ENCODE measurements around the gene ACOT7. TPM values are rescaled to one million over a fixed set of nuclear protein-coding genes. Genes with fewer than 3 reads are reported as not detected.

The ACOT7 gene
- total RNA-seq, 1 donor from 2014 or later = 40.0 TPM

DNA sequence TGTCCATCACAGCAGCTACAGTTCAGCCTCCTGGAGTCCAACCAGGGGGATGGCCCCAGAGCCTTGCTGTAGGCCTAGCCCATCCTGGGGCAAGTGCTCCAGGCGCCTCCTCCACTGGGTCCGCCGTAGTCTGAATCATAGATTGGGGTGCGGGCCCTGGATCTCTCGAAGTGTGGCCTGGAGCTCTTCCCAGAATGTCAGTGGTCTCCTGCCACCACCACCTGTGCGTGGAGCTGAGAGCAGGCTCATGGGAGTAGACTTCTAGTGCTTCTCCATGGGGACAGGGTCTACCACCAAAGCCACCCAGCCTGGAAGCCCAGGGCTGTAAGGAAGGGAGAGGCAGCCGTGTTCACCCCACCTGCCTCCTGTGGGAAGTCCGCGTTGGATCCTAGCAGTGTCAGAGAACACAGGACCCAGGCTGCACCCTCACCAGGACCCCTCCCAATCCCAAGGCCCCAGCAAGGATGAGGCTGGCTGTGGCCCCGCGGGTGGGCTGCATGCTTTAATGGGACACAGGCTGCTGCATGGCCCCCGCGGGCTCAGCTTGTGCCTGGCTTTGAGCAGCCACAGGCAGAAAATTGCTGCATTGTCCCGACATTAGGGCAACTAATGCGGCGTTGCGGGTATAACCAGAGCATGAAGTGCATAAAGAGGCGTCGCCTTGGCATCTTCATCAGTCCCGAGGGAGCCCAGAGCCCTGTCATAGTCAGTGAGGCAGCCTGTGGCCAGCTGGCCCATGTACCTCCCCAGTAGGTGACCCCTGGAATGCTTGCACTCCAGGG, 150.3 kb downstream of the ACOT7 start:
- H3K27me3 Mint-ChIP-seq = peaks cover 81% of the 10 kb centered on the region
- TF ChIP-seq CTCF (conservative IDR thresholded peaks at IDR 0.05) = no peak
- H3K27ac Mint-ChIP-seq = no peak overlapping the region
- no peaks in the 10 kb centered on the region for H3K36me3 Mint-ChIP-seq
- H3K9me3 Mint-ChIP-seq = no peaks in the 10 kb centered on the region
- DNase-seq (ENCODE audit: extremely low spot score, unreplicated experiment) = no peak
- no peak overlapping the region for H3K4me3 Mint-ChIP-seq
- peaks cover 14% of the 10 kb centered on the region for H3K4me1 Mint-ChIP-seq (ENCODE audit: unreplicated experiment)

DNA sequence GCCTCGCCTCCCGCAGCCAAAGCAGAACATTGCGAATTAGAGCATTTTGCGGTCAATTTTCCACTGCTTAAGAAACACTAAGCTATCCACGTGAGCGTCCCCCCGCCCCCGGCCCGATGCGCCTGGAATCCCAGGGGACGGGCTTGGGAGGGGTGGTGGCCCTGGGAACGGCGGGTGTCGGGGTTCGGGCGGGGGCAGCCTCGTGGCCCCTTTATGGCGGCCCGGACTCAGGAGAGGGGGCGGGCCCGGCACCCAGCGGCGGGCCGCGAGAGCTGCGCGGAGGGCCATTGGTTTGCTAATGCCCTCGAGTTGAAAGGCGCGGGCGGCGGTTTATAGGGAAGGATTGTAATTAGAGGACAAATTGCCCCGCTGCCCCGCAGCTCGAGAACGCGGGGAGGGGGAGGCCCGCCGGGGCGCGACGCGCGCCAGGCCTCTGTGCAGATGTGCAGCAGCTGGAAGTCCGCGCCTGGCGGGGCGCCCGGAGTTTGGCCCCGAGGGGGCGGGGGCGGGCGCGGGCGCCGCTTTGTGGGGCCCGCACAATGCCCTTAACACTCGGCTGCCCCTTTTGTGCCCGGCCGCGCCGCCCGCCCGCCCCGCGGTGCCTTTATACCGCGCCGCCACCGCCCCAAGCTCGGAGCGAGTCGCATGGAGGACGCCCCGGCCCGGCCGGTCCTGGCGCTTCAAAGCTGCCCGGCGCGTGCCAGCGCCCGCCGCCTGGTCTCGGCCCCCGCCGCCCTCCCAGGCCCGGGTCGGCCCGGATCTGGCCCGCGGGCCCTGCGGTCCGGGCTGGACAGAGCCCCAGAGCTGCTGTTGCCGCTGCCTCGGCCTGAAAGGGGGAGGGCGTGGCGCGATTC, 151.5 kb downstream of the ACOT7 start:
- H3K4me1 Mint-ChIP-seq (ENCODE audit: unreplicated experiment) = peaks cover 14% of the 10 kb centered on the region
- peaks cover 77% of the 10 kb centered on the region for H3K27me3 Mint-ChIP-seq
- H3K9me3 Mint-ChIP-seq = no peaks in the 10 kb centered on the region
- H3K4me3 Mint-ChIP-seq = peak overlapping the region; percentile 78
- H3K36me3 Mint-ChIP-seq = no peaks in the 10 kb centered on the region
- DNase-seq (ENCODE audit: extremely low spot score, unreplicated experiment) = no peak
- TF ChIP-seq CTCF (conservative IDR thresholded peaks at IDR 0.05) = no peak
- no peak overlapping the region for H3K27ac Mint-ChIP-seq

- TF ChIP-seq CTCF (conservative IDR thresholded peaks at IDR 0.05) = no peak
- no peak for DNase-seq (ENCODE audit: extremely low spot score, unreplicated experiment)
- peaks cover 7% of the 10 kb centered on the region for H3K4me1 Mint-ChIP-seq (ENCODE audit: unreplicated experiment)
- peaks cover 69% of the 10 kb centered on the region for H3K27me3 Mint-ChIP-seq
- H3K4me3 Mint-ChIP-seq = peak overlapping the region; percentile 78
- no peaks in the 10 kb centered on the region for H3K36me3 Mint-ChIP-seq
- H3K27ac Mint-ChIP-seq = no peak overlapping the region
- no peaks in the 10 kb centered on the region for H3K9me3 Mint-ChIP-seq
These were observed 152.3 kb downstream of the ACOT7 start for GRCh38 chr1:6241107-6241886.

GRCh38 chr1:6239950-6240768, 153.4 kb downstream of the ACOT7 start:
- no peak for TF ChIP-seq CTCF (conservative IDR thresholded peaks at IDR 0.05)
- Mint-ChIP-seq H3K27me3 (peaks cover 65% of the 10 kb centered on the region), H3K36me3 (no peaks in the 10 kb centered on the region), H3K4me1 (ENCODE audit: unreplicated experiment) (peaks cover 7% of the 10 kb centered on the region), H3K9me3 (no peaks in the 10 kb centered on the region), H3K4me3 (no peak overlapping the region), H3K27ac (no peak overlapping the region)
- DNase-seq (ENCODE audit: extremely low spot score, unreplicated experiment) = no peak

Measured in type B pancreatic cell (in vitro differentiated cells).